Measurements from ENCODE around the gene BSDC1.

DNA sequence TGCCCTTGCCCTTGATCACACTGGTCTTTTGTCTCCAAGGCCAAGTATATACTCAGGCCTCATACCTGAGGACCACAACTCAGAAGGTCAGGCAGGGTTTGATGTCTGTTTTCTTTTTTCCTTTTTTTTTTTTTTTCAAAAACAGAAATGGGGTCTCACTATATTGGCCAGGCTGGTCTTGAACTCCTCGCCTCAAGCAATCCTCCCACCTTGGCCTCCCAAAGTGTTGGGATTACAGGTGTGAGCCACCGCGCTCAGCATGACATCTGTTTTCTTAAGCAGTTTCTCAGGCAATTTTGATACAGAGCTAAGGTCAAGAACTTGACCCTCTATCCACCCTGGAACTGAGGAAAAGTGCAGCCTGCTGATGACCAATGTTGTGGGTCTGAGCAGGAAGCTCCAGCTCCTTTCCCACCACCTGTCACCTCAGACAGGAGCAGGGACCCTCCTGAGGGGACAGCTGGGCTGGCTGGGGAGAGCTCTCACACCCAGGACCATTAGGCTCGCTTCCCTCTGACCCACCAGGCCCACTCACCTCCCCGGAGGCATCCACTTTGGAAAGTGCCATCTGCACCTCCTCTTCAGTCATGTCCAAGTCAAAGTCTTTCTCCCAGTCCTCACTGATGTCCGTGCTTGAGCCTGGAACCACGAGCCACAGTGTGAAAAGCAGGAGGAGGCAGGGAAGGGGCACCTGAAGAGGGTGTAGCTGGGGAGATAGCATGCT is 26.2 kb downstream of the BSDC1 start:
- TF ChIP-seq, protein P1, sequence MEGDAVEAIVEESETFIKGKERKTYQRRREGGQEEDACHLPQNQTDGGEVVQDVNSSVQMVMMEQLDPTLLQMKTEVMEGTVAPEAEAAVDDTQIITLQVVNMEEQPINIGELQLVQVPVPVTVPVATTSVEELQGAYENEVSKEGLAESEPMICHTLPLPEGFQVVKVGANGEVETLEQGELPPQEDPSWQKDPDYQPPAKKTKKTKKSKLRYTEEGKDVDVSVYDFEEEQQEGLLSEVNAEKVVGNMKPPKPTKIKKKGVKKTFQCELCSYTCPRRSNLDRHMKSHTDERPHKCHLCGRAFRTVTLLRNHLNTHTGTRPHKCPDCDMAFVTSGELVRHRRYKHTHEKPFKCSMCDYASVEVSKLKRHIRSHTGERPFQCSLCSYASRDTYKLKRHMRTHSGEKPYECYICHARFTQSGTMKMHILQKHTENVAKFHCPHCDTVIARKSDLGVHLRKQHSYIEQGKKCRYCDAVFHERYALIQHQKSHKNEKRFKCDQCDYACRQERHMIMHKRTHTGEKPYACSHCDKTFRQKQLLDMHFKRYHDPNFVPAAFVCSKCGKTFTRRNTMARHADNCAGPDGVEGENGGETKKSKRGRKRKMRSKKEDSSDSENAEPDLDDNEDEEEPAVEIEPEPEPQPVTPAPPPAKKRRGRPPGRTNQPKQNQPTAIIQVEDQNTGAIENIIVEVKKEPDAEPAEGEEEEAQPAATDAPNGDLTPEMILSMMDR (IDR thresholded peaks at IDR 0.05; ENCODE audit: low read depth, low read length): no peak
- TF ChIP-seq EZH2phosphoT487 (IDR thresholded peaks at IDR 0.05; ENCODE audit: low read depth): no peak

Measured in OCI-LY3 (cell line).